SK-N-SH (cell line): ENCODE data around the gene ZNF546. TPM values are rescaled to one million over a fixed set of nuclear protein-coding genes. Genes with fewer than 3 reads are reported as not detected.

Source experiments
- CTCF ChIA-PET: fragments of 300-600, 350-600 bp; formaldehyde crosslinking; extraction: SDS; loops from one replicate; lab custom pipeline; 2021; lab: Yijun Ruan, JAX
- POLR2A ChIA-PET: fragments of 350-600 bp; sonication (Branson Sonifier 250); formaldehyde crosslinking; extraction: SDS; loops from one replicate; lab custom pipeline; 2020; ENCODE audit warnings: antibody characterized with exemption, inconsistent platforms; lab: Yijun Ruan, JAX
- DNase-seq: peaks from one replicate; pipeline ENCODE4 v3.0.0; 2012
- H2AFZ ChIP-seq: fragments of 200-600 bp; sonication (generic); 2 replicates; pipeline ENCODE4 v1.8.1; 2016; ENCODE audit warnings: antibody characterized with exemption, mild to moderate bottlenecking, low read depth
- H3F3A ChIP-seq: fragments of 200-600 bp; sonication (generic); replicated peaks from 2 replicates; pipeline ENCODE3; 2016; ENCODE audit warnings: antibody characterized with exemption, mild to moderate bottlenecking; ENCODE audit not compliant: insufficient read depth
- H3K27ac ChIP-seq, 2 experiments: fragments of 200-500 bp in 1 of 2; fragments of 200-600 bp in 1 of 2; sonication (Bioruptor generic) in 1 of 2; sonication (generic), shearing (Covaris generic) in 1 of 2; 2 replicates each; pipeline versions ENCODE4 v1.5.1 to v1.6.1; 2014 to 2016; ENCODE audit warnings: low read depth in 2 of 2, inconsistent platforms in 1 of 2, low read length in 1 of 2, mild to moderate bottlenecking in 1 of 2, mixed read lengths in 1 of 2
- H3K27me3 ChIP-seq: fragments of 200-600 bp; sonication (generic), shearing (Covaris generic); 2 replicates; pipeline ENCODE4 v1.6.1; 2016; ENCODE audit warnings: mixed run types; ENCODE audit not compliant: insufficient read depth
- H3K36me3 ChIP-seq, 2 experiments: fragments of 200-500 bp in 1 of 2; fragments of 200-600 bp in 1 of 2; sonication (Bioruptor generic) in 1 of 2; sonication (generic) in 1 of 2; replicated peaks in 1 of 2; 2 replicates each; pipeline versions ENCODE3 to v1.5.1; 2014 to 2016; ENCODE audit warnings: low read length in 1 of 2, mild to moderate bottlenecking in 1 of 2; ENCODE audit not compliant: insufficient read depth in 2 of 2, control insufficient read depth in 1 of 2
- H3K4me1 ChIP-seq, 2 experiments: fragments of 200-500 bp in 1 of 2; fragments of 200-600 bp in 1 of 2; sonication (Bioruptor generic) in 1 of 2; sonication (generic), shearing (Covaris generic) in 1 of 2; 2 replicates each; pipeline versions ENCODE4 v1.5.1 to v1.6.1; 2014 to 2016; ENCODE audit warnings: low read depth in 1 of 2, low read length in 1 of 2, mixed run types in 1 of 2; ENCODE audit not compliant: insufficient read depth in 2 of 2, control insufficient read depth in 1 of 2
- H3K4me2 ChIP-seq: fragments of 200-600 bp; sonication (generic), shearing (Covaris generic); 2 replicates; pipeline ENCODE4 v1.6.1; 2017; ENCODE audit warnings: mixed run types
- H3K4me3 ChIP-seq, 2 experiments: fragments of 200-500 bp in 1 of 2; fragments of 200-600 bp in 1 of 2; sonication (Bioruptor generic) in 1 of 2; sonication (generic), shearing (Covaris generic) in 1 of 2; 2 replicates each; pipeline versions ENCODE4 v1.5.1 to v1.8.1; 2014 to 2016; ENCODE audit warnings: low read depth in 2 of 2, inconsistent platforms in 1 of 2, low read length in 1 of 2, mild to moderate bottlenecking in 1 of 2, mixed read lengths in 1 of 2, moderate library complexity in 1 of 2
- H3K79me2 ChIP-seq: fragments of 200-600 bp; sonication (generic); 2 replicates; pipeline ENCODE4 v1.8.1; 2017; ENCODE audit warnings: mild to moderate bottlenecking; ENCODE audit not compliant: insufficient read depth
- H3K9ac ChIP-seq: fragments of 200-600 bp; sonication (generic); 2 replicates; pipeline ENCODE4 v1.6.1; 2017; ENCODE audit warnings: mixed run types
- H3K9me2 ChIP-seq: fragments of 200-600 bp; sonication (generic); 2 replicates; pipeline ENCODE4 v1.6.1; 2017; ENCODE audit warnings: mixed run types
- H3K9me3 ChIP-seq: fragments of 200-600 bp; sonication (generic); 2 replicates; pipeline ENCODE4 v1.6.1; 2017; ENCODE audit warnings: mixed run types, mild to moderate bottlenecking, moderate library complexity
- H4K20me1 ChIP-seq: fragments of 200-600 bp; sonication (generic); 2 replicates; pipeline ENCODE4 v1.6.1; 2017; ENCODE audit warnings: mild to moderate bottlenecking, mixed run types; ENCODE audit not compliant: insufficient read depth
- ELF1 ChIP-seq: IDR thresholded peaks from 2 replicates; pipeline ENCODE4 v1.4.0; 2012
- EP300 ChIP-seq, 2 experiments: IDR thresholded peaks; 2 replicates each; pipeline versions ENCODE4 v1.4.0 to v1.6.1; 2012; ENCODE audit warnings: borderline replicate concordance in 1 of 2, low read depth in 1 of 2, low read length in 1 of 2
- EZH2phosphoT487 ChIP-seq: fragments of 200-600 bp; sonication (generic); IDR thresholded peaks from 2 replicates; pipeline ENCODE4 v1.6.1; 2017; ENCODE audit warnings: low read depth, mixed run types, mild to moderate bottlenecking, antibody characterized with exemption, moderate library complexity, borderline replicate concordance
- FOSL2 ChIP-seq: IDR thresholded peaks from 2 replicates; pipeline ENCODE4 v1.4.0; 2012; ENCODE audit warnings: low read depth, mild to moderate bottlenecking, moderate library complexity, borderline replicate concordance
- FOXM1 ChIP-seq: IDR thresholded peaks from 2 replicates; pipeline ENCODE4 v1.4.0; 2012; ENCODE audit warnings: low read depth, mild to moderate bottlenecking
- GABPA ChIP-seq: IDR thresholded peaks from 2 replicates; pipeline ENCODE4 v1.4.0; 2012; ENCODE audit warnings: low read depth, mild to moderate bottlenecking
- GATA2 ChIP-seq: sonication (generic); formaldehyde crosslinking; IDR thresholded peaks from 2 replicates; pipeline ENCODE4 v1.5.0; 2020; ENCODE audit warnings: mild to moderate bottlenecking, missing genetic modification reagents
- JUND ChIP-seq: IDR thresholded peaks from 2 replicates; pipeline ENCODE4 v1.4.0; 2012
- NFIC ChIP-seq: IDR thresholded peaks from 2 replicates; pipeline ENCODE4 v1.4.0; 2012; ENCODE audit warnings: borderline replicate concordance
- NRF1 ChIP-seq: IDR thresholded peaks from 2 replicates; pipeline ENCODE4 v1.6.1; 2012; ENCODE audit warnings: low read depth, mild to moderate bottlenecking, low read length
- POLR2AphosphoS5 ChIP-seq: IDR thresholded peaks from 2 replicates; pipeline ENCODE4 v1.6.1; 2012; ENCODE audit warnings: low read depth, low read length
- RAD21 ChIP-seq: IDR thresholded peaks from 2 replicates; pipeline ENCODE4 v1.6.1; 2012; ENCODE audit warnings: mild to moderate bottlenecking, low read length
- RFX5 ChIP-seq: IDR thresholded peaks from 2 replicates; pipeline ENCODE4 v1.6.1; 2012; ENCODE audit warnings: mild to moderate bottlenecking, improper control_type of control experiment, low read length
- SIN3A ChIP-seq: IDR thresholded peaks from 2 replicates; pipeline ENCODE4 v1.6.1; 2012; ENCODE audit warnings: low read depth, mild to moderate bottlenecking, low read length, moderate library complexity, borderline replicate concordance
- SMC3 ChIP-seq: IDR thresholded peaks from 2 replicates; pipeline ENCODE4 v1.6.1; 2012; ENCODE audit warnings: low read depth, low read length, improper control_type of control experiment
- TEAD4 ChIP-seq: IDR thresholded peaks from 2 replicates; pipeline ENCODE4 v1.4.0; 2012; ENCODE audit warnings: mild to moderate bottlenecking, borderline replicate concordance; ENCODE audit not compliant: insufficient read depth
- YY1 ChIP-seq: IDR thresholded peaks from 2 replicates; pipeline ENCODE4 v1.4.0; 2012; ENCODE audit warnings: low read depth, mild to moderate bottlenecking
- whole genome bisulfite sequencing: methylation state at CpG from one replicate; pipeline ENCODE4 v1.1.6; 2017; ENCODE audit warnings: low lambda C conversion rate; 5-methylcytosine and 5-hydroxymethylcytosine counted together
- polyA plus RNA-seq, 3 experiments: library from polyadenylated mRNA; depleted of rRNA; stranded (reverse); fragments of >200 nt; gene quantifications; 2 replicates each; pipeline ENCODE4 v1.2.3, GENCODE V29; 2012
- TF ChIP-seq, protein P1 (sequence below): fragments of 150-350 bp; IDR thresholded peaks from 2 replicates; pipeline ENCODE4 v1.6.1; 2016; ENCODE audit warnings: mild to moderate bottlenecking, low read depth, low read length
- TF ChIP-seq, protein P2 (sequence below): IDR thresholded peaks from 2 replicates; pipeline ENCODE4 v1.4.0; 2012; ENCODE audit warnings: low read depth, borderline replicate concordance
- TF ChIP-seq, protein P3 (sequence below): fragments of 150-350 bp; IDR thresholded peaks from 2 replicates; pipeline ENCODE4 v1.6.1; 2017; ENCODE audit warnings: antibody characterized with exemption, low read length, low read depth, borderline replicate concordance

The ZNF546 gene
- polyA plus RNA-seq, 1 of the 3 experiments (the other 2 are of a cell fraction): 0.87 TPM

GRCh38 chr19:40054632-40055031 lies 57.8 kb downstream of the ZNF546 start:
- Histone ChIP-seq H4K20me1 (no peaks in the 10 kb centered on the region), H3K4me2 (peak overlapping the region; percentile 88), H3K27me3 (no peaks in the 10 kb centered on the region), H3K27ac (peak overlapping the region in 1 of 2 experiments; percentile 44; a peak in 1 of 4 replicates), H2AFZ (no peak overlapping the region), H3F3A (no peaks in the 10 kb centered on the region), H3K4me3 (peak overlapping the region; percentile 80 to 99), H3K9me3 (peaks cover 6% of the 10 kb centered on the region), H3K9ac (peak overlapping the region; percentile 78; the same call in 1 of the 2 replicates), H3K4me1 (peaks cover 0 to 6% of the 10 kb centered on the region in 2 experiments; a peak in 2 of 4 replicates), H3K9me2 (no peaks in the 10 kb centered on the region), H3K36me3 (peaks cover 6 to 27% of the 10 kb centered on the region in 2 experiments), H3K79me2 (peaks cover 66% of the 10 kb centered on the region)
- TF ChIP-seq POLR2AphosphoS5 (no peak), YY1 (no peak), NRF1 (no peak), JUND (no peak), RFX5 (no peak), FOXM1 (no peak), GATA2 (no peak), EZH2phosphoT487 (no peak), TEAD4 (no peak), ELF1 (no peak)
- TF ChIP-seq, protein P1, sequence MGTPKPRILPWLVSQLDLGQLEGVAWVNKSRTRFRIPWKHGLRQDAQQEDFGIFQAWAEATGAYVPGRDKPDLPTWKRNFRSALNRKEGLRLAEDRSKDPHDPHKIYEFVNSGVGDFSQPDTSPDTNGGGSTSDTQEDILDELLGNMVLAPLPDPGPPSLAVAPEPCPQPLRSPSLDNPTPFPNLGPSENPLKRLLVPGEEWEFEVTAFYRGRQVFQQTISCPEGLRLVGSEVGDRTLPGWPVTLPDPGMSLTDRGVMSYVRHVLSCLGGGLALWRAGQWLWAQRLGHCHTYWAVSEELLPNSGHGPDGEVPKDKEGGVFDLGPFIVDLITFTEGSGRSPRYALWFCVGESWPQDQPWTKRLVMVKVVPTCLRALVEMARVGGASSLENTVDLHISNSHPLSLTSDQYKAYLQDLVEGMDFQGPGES: no peak
- TF ChIP-seq, protein P2, sequence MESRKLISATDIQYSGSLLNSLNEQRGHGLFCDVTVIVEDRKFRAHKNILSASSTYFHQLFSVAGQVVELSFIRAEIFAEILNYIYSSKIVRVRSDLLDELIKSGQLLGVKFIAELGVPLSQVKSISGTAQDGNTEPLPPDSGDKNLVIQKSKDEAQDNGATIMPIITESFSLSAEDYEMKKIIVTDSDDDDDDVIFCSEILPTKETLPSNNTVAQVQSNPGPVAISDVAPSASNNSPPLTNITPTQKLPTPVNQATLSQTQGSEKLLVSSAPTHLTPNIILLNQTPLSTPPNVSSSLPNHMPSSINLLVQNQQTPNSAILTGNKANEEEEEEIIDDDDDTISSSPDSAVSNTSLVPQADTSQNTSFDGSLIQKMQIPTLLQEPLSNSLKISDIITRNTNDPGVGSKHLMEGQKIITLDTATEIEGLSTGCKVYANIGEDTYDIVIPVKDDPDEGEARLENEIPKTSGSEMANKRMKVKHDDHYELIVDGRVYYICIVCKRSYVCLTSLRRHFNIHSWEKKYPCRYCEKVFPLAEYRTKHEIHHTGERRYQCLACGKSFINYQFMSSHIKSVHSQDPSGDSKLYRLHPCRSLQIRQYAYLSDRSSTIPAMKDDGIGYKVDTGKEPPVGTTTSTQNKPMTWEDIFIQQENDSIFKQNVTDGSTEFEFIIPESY: no peak
- CTCF ChIA-PET: no interaction called here
- 57% methylated on average over 9 of the region's 9 CpGs for WGBS
- peak; percentile 7 for DNase-seq
- POLR2A ChIA-PET: no interaction called here

DNA sequence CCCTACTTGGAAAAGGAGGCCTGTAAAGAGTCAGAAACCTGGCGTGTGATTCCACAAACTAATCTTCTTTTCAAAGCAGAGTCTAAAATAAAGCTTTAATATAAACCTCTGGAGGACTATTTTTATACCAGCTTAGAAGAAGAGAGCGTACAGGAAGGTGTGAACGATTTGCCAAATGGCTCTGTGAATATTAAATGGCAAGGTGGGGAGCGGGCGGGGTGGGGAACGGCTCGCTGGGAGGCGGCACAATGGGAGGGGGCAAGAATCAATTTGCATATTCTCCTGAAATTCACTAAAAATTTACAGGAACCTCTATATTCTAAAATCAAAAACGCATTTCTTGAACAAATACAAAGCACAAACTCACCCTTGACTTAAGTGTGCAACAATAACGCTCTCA lies 58.2 kb downstream of the ZNF546 start:
- Histone ChIP-seq H3K9ac (peak overlapping the region; percentile 78), H3K36me3 (peaks cover 6 to 24% of the 10 kb centered on the region in 2 experiments), H3K4me1 (peaks cover 0 to 6% of the 10 kb centered on the region in 2 experiments; a peak in 2 of 4 replicates), H3K27ac (peak overlapping the region in 1 of 2 experiments; percentile 44; a peak in 3 of 4 replicates), H3K9me3 (peaks cover 8% of the 10 kb centered on the region), H3K79me2 (peaks cover 64% of the 10 kb centered on the region), H2AFZ (peak overlapping the region; percentile 100), H3K9me2 (no peaks in the 10 kb centered on the region), H3F3A (no peaks in the 10 kb centered on the region), H3K27me3 (no peaks in the 10 kb centered on the region), H3K4me2 (peak overlapping the region; percentile 88), H3K4me3 (peak overlapping the region; percentile 80 to 99), H4K20me1 (no peaks in the 10 kb centered on the region)
- POLR2A ChIA-PET: interaction anchor here (1.1 kb wide), 1 partner anchor 35 kb away, joined by 6 read pairs; no protein-coding TSS in a partner anchor
- CTCF ChIA-PET: interaction anchor here (1.6 kb wide), 1 partner anchor 84 kb away, joined by 4 read pairs; the partner anchor contains the start of gene PSMC4
- TF ChIP-seq POLR2AphosphoS5 (no peak), FOSL2 (no peak), NFIC (no peak), NRF1 (no peak), SIN3A (no peak), EP300 (IDR thresholded peaks at IDR 0.05; ENCODE audit: borderline replicate concordance in 1 of 2, low read depth in 1 of 2, low read length in 1 of 2) (no peak), SMC3 (no peak), RAD21 (no peak), GABPA (no peak)
- TF ChIP-seq, protein P2: no peak
- TF ChIP-seq, protein P3, sequence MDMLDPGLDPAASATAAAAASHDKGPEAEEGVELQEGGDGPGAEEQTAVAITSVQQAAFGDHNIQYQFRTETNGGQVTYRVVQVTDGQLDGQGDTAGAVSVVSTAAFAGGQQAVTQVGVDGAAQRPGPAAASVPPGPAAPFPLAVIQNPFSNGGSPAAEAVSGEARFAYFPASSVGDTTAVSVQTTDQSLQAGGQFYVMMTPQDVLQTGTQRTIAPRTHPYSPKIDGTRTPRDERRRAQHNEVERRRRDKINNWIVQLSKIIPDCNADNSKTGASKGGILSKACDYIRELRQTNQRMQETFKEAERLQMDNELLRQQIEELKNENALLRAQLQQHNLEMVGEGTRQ: no peak
- TF ChIP-seq, protein P1: no peak
- peak; percentile 12 for DNase-seq
- 29% methylated on average over 10 of the region's 10 CpGs for WGBS
